Measurements from ENCODE around the gene SAPCD2.

DNA sequence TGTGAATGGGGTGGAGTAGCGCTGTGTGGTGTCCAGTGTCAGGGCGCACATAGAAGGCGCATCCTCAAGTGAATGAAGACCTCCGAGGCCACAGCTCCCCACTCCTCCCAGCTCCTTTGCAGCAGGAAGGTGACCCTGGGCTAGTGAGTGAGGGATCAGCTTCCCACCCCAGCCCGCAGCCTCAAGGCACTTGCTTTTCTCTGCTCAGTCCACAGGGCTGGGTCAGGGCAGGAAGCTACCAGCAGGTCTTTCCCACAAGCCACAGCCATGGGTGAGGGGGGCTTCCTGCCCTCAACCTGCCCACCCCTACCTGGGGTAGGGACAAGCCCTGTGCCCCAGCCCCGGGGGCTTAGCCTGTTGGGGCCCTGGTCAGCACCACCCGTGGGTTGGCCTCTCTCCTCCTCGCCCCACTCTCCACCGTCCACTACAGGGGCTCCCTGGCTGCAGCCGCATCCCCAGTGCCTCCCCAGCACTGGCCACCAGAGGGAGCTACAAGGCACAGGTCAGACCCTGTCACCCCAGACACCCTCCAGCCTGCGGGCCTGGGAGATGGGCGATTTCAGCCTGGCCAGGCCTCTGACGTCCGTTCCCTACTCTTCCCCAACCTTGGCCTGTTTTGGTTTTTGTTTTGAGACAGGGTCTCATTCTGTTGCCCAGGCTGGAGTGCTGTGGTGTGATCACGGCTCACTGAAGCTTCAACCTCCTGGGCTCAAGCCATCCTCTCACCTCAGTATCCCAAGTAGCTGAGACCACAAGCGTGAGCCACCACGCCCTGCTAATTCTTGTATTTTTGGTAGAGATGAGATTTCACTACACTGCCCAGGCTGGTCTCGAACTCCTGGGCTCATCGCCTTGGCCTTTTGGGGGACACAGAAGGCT, 41.1 kb downstream of the SAPCD2 start:
- TF ChIP-seq, protein P1, sequence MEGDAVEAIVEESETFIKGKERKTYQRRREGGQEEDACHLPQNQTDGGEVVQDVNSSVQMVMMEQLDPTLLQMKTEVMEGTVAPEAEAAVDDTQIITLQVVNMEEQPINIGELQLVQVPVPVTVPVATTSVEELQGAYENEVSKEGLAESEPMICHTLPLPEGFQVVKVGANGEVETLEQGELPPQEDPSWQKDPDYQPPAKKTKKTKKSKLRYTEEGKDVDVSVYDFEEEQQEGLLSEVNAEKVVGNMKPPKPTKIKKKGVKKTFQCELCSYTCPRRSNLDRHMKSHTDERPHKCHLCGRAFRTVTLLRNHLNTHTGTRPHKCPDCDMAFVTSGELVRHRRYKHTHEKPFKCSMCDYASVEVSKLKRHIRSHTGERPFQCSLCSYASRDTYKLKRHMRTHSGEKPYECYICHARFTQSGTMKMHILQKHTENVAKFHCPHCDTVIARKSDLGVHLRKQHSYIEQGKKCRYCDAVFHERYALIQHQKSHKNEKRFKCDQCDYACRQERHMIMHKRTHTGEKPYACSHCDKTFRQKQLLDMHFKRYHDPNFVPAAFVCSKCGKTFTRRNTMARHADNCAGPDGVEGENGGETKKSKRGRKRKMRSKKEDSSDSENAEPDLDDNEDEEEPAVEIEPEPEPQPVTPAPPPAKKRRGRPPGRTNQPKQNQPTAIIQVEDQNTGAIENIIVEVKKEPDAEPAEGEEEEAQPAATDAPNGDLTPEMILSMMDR (IDR thresholded peaks at IDR 0.05), result peak; percentile 63 to 82 (median 72)
- TF ChIP-seq POLR2A (IDR thresholded peaks at IDR 0.05), result no peak
- TF ChIP-seq POLR2AphosphoS5 (IDR thresholded peaks at IDR 0.05), result no peak

All from prostate gland (tissue), 2 donors.